HG03439 (cell line): ENCODE data around the gene ZNF276.
"Not testable (repeated sequence)": the region's sequence is repeated elsewhere in the genome, so short reads cannot be mapped to it uniquely, and the experiment has no call there.

Experiments
- ATAC-seq: cut with Tn5 transposase; IDR thresholded peaks from one replicate; pipeline ENCODE4 v1.9.1; 2021; ENCODE audit warnings: mild to moderate bottlenecking, moderate library complexity; ENCODE audit not compliant: unreplicated experiment

ZNF276 gene

DNA sequence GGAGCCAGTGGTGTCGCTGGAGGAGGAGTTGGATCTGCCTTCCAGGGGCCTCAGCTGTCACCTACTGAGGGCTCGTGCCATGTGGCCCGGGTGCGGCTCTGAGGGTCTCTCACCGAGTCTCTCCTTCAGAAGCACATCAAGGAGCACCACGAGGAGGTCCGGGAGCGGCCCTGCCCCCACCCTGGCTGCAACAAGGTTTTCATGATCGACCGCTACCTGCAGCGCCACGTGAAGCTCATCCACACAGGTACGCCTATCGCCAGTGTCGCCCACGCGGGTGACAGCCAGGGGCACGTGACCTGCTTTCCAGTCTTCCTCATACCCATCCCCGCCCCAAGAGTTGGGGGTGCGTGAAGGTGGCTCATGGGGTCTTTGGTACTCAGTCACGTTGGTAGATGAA is 12.5 kb downstream of the ZNF276 start:
- ATAC-seq, result no peak

DNA sequence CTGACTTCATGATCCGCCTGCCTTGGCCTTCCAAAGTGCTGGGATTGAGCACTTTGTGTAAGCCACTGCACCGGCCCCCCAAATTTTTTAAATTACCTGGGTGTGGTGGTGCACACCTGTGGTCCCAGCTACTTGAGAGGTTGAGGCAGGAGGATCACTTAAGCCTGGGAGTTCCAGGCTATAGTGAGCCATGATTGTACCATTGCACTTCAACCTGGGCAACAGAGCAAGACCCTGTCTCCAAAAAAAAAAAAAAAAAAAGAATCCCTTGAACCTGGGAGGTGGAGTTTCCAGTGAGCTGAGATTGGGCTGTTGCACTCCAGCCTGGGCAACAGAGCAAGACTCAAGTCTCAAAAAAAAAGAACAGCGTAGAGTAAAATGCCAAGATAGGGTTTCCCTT is 15.2 kb downstream of the ZNF276 start:
- ATAC-seq, result no peak

DNA sequence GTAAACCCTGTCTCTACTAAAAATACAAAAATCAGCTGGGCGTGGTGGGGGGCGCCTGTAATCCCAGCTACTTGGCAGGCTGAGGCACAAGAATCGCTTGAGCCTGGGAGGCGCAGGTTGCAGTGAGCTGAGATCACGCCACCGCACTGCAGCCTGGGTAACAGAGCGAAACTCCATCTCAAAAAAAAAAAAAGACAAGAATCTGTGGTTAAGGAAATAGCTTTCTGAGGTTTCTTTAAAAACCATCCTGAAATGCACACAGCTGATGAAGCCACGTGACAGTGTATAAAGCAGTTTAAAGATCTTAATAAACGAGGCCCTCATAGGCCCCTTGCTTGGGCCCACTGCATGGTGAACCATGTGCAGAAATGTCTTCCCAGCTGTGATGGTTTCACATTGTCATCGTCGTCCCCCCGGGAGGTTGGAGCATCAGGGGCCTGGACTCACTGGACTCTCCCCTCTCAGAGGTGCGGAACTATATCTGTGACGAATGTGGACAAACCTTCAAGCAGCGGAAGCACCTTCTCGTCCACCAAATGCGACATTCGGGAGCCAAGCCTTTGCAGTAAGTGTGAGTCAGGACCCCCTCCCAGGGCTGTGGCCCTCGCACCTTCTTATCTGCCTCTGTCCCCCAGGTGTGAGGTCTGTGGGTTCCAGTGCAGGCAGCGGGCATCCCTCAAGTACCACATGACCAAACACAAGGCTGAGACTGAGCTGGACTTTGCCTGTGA is 16.2 kb downstream of the ZNF276 start:
- ATAC-seq, result no peak

DNA sequence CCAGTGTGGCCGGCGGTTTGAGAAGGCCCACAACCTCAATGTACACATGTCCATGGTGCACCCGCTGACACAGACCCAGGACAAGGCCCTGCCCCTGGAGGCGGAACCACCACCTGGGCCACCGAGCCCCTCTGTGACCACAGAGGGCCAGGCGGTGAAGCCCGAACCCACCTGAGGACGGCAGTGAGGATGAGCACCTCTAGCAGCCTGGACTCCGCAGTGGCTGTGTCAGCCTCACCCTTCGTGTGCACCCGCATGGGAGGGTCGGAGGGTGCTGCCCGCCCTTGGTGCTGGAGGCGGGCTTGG is 16.7 kb downstream of the ZNF276 start:
- no peak for ATAC-seq

DNA sequence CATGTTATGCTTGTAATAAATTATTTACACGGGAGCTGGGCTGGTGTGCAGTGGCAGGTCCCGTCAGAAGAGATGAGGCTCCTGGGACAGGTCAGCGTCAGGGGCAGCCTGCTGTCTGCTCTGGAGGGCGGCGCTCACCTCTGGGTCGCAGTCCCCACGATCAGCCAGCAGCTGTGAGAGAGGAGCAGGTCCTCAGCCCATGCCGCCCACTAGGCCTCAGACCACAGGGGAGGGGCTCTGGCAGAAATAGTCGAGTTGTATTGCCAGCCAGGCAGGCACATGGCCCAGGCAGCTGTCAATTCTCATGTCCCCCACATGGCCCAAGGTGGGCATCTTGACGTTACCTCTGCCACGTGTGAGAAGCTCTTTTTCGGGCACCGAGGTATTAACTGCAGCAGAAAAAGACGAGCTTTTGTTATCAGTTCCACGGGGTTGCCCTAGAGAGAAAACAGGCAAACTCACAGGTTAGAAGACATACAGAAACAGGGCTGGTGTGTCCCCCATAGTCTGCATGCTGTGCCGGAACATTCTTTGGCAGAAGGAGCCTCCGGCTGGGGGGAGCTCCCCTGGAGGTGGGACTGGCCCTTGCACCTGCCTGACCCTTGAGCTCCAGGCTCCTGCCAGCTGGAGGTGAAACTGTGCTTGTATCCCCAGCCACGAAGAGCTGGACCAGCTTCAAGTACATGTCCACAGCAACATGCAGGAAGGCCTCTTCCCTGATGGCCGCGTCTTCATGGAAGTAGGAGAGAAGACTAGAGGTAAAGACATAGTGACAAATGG is 17.4 kb downstream of the ZNF276 start:
- no peak for ATAC-seq

DNA sequence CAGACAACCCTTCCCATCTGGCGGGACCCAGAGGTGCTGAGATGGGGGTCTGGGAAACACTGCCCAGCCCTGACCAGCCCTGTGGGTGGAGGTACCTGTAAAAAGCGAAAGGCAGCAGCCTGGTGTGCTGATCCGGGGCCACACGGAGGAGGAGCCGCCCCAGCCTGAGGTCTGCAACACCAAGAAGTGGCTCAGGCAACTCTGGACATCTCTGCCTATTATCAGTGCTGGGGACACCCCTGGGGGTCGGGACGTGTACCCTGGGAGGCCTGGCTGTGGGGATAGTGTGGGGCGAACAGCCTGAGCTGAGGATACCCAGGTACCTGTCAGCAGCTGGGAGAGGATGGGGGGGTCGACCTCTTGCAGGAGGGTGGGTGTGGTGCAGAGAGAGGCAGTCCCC is 18.0 kb downstream of the ZNF276 start:
- no peak for ATAC-seq

DNA sequence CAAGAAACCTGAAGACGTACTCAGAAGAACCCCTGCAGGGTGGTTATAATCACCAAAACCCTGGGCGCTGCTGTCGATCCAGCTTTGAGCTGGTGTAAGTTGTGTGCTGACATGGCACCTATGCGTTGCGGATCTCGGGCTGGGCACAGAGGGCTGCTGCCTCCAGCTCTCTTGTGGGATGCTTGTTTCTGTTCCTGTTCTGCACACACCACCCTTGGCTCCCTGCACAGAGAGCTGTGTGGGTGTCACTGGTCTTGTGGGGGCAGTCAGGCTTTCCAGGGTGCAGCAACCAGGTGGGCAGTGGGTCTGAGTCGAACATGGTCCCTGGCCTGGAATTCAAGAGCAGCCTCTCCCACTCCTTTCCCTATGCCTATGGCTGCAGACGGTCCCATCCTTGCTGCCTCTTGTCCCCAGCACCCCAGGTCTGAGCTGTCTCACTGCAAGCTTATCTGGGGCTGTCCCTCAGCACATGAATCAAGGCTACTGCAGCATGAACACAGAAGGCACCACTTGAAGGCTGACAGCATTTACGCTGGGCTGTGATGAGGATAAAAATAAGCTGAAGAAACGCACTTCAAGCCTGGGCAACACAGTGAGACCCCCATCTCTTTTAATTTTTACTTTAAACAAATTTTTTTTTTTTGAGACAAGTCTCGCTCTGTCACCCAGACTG is 20.1 kb downstream of the ZNF276 start:
- ATAC-seq, result no peak

DNA sequence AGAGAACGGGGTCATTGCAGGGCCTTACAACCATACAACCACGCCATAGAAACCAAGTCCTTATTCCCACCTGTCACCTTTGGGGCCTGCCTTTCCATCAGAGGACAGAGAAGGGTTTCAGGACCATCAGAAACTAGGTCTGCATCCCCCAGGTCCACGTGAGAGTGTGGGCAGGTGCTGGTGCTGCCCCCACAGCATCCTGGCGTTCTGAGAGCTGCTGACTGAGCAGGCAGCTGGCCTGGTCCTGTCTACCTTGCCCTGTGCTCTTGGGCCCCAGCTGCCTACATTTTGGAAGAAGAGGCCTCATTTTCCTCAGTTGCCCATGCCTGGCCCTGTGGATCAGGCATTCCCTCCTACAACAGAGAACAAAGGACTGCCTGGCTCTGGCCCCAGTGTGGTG is 21.6 kb downstream of the ZNF276 start:
- ATAC-seq, result no peak

DNA sequence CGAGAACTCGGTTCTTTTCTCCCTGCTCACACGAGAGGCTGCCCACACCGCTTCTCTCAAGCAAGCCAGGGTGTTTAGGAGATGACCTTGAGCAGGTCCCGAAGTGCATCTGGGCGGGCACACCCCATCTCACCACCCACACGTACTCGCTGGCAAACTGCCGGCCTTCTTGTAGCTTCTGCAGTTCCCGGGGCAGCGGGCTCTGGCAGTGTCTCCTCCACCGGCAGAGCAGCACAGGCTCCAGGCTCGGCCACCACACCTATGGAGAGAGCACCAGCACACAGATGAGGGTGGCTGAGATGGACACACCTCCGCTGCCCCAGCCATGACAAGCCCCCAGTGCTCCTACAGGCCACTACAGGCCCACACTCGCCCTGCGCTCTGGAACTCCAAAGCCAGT is 23.5 kb downstream of the ZNF276 start:
- no peak for ATAC-seq

DNA sequence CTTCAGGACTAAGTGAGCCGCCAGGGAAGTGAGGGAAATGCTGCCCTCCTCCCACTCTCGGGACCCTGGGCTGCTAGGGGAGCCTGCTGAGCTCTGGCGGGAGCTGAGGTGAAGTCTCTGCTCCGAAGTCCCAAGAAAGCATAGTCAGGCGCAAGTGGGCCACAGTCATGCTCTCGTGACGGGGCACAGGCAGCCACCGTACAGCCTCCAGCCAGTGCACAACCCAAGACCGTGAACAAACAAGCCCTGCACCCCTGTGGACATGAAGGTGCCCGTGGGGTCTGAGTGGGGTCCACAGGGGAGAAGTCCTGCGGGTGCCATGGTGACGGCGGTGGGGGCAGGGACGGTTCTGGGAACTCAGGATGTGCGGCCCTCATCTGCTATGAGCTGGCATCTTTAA is 24.7 kb downstream of the ZNF276 start:
- ATAC-seq, result no peak

DNA sequence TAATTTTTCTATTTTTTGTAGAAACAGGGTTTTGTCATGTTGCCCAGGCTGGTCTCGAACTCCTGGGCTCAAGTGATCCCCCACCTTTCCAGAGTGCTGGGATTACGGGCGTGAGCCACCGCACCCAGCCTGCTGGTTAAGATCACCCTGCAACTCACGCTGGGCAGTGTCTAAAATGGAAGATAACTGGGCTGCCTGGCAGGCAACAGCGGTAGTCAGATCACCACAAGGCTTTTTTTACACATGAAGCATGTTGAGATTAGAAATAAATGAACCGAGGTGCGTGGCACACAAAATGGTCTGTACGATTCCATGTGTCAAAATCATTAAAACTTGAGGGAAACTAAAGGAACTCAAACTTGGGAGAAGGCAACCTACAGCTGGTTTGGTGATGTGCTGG is 26.7 kb downstream of the ZNF276 start:
- no peak for ATAC-seq

DNA sequence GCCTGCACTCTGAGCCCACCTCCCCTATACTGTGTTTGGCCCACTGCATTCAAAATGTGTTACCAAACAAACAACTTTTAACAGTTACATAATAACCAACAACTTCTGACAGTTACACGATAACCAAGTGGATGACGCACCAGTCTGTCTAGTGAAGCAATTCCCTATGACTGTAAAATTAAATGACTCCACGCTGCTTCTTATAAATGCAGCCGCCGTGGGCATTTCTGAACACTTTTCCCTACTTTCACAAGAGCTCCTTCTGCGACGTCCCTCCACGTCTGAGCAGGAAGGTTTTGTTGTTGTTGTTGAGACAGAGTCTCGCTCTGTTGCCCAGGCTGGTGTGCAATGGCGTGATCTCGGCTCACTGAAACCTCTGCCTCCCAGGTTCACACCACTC is 27.6 kb downstream of the ZNF276 start:
- ATAC-seq, result no peak

DNA sequence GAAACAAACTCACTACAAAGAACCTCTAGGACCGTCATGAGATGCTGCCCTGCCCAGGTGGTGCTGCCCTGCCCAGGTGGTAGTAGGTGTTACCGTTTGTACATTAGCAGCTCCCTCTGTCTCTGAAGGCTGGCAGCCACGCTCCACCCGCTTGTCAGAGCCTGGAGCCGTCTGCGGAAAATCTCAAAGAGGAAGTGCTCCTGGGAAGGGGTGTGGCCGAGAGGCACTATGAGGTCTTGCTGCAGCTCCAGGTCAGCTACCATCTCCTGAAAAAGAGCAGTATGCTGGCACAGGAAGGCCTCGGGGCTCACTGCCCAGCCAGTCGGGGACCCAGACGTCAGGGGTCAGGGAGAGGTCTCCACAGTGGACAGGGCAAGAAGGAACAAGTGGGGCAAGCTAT is 28.3 kb downstream of the ZNF276 start:
- no peak for ATAC-seq

DNA sequence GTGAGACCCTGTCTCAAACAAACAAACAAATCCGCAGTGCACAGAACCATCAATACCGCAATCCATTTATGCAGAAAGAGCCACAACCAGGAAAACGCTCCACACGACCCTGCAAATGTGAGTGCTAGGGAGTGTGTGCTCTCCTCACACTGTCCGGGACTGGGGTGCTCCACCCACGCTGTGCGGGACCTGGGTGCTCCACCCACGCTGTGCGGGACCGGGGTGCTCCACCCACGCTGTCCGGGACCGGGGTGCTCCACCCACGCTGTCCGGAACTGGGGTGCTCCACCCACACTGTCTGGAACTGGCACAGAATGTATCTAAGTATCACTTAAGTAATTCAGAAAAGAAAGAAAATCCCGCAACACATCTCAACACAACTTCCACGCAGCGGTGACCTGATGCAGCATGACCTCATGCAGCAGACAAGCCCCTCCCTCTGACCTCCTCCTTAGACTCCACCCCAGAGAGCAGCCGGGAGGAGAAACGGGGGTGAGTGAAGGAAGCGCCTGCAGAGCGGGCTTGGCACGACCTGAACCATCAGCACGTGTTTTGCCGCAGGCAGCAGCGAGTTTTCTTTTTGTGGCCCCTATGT is 38.5 kb downstream of the ZNF276 start:
- no peak for ATAC-seq

DNA sequence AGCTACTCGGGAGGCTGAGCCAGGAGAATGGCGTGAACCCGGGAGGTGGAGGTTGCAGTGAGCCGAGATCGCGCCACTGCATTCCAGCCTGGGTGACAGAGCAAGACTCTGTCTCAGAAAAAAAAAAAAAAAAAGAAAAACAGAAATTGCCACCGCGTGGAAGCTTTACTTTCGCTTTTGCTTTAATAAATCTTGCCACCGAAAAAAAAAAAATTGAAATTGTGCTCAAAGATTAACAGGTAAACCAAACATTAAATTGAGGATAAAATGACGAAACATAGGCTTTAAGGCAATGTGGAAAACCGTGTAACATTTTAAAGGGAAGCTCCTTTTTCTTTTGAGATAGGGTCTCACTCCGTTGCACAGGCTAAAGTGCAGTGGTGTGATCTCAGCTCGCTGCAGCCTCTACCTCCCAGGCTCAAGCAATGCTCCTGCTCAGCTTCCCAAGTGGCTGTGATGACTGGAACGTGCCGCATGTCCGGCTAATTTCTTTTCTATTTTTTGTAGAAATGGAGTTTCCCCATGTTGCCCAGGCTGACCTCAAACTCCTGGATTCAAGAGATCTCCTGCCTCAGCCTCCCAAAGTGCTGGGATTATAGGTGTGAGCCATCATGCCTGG is 40.1 kb downstream of the ZNF276 start:
- ATAC-seq, result no peak

DNA sequence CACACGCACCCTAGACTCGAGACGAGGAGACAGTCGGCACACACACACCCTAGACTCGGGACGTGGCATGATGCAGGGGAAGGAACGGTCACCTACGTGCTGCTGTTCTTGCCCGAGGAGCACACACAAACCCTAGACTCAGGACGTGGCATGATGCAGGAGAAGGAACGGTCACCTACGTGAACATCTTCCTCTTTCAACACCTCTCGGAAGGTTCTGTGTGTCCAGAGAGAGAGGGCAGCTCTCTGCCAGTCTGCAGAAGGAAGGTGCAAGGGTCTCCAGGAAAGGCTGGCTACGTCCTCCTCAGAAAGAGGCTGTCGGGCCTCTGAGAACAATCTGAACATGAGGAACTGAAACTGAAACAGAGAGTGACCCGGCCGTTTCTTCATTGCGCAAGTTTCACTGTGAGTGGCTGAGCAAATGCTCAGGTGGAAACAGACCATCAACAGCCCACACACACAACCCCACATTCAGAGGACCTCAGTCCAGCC is 43.4 kb downstream of the ZNF276 start:
- ATAC-seq, result peak; percentile 88

DNA sequence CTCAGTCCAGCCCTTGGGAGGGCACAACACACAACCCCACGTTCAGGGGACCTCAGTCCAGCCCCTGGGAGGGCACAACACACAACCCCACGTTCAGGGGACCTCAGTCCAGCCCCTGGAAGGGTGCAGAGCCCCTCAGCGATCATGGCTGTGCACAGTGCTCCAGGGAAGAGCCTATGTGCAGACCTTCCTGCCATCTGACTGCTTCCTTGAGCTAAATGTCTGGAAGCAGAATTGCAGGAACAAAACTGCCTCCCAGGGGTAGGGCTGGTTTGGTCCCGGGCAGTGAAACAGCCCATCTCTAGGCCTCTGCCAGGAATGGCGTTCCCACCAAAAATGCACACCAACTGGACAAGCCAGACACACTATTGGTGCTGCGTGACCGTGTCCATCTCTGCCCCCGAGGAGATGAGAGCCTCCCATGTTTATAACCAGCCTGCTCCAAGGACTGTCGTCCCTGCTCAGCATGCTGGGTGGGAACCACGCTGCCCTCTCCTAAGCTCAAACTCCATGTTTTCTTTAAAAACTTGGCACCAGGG is 44.0 kb downstream of the ZNF276 start:
- no peak for ATAC-seq

DNA sequence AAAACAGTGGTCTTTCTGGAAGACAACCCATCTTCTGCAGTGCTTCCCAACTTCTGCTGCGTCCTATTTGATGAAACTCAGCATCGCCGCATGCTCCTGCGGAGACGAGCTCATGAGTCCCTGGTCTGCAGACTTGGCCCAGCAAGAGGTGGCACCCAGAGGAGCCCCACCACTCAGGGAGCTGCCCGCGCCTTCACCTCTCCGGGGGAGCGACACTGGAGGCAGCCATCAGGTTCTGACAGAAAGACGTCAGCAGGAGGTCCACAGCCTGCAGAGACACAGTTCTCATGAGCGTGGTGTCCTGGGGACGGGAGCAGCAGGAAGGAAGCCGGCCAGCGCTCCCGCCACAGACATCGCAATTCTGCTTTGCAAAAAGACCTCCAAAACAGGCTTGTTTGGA is 49.0 kb downstream of the ZNF276 start:
- no peak for ATAC-seq

DNA sequence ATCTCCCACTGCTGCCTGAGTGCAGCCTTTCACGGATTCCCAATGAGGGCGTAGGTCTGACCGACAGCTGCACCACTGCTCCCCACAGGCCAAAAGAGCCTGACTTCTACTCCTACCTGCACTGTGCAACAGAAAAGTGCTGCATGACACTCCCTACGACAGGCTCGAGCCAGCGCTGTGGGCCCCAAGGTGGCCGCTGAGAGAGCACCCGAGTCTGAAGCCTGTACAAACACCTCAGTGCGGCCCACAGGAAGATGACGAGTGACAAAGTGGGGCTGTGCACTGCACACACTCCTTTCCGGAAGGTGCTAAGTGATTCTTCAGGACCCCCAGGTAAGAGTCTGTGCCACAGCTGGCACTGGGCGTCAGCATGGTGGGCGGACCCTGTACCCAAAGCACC is 53.9 kb downstream of the ZNF276 start:
- ATAC-seq, result no peak

DNA sequence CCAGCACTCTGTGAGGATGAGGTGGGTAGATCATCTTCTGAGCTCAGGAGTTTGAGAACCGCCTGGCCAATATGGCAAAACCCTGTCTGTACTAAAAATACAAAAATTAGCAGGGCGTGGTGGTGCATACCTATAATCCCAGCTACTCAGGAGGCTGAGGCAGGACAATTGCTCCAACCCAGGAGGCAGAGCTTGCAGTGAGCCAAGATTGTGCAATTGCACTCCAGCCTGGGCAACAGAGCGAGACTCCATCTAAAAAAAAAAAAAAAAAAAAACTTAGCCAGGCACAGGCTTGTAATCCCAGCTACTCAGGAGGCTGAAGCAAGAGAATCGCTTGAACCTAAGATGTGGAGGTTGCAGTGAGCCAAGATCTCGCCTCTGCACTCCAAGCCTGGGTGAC is 56.9 kb downstream of the ZNF276 start:
- not testable (repeated sequence) for ATAC-seq
